Lower leg skin (tissue), 3 donors: ENCODE results near the gene PIEZO2.

Experiments
- POLR2A ChIP-seq, 2 donors: fragments of 450-650 bp; IDR thresholded peaks; one replicate each; pipeline ENCODE4 v1.6.1; 2016 to 2017; ENCODE audit warnings: antibody characterized with exemption in 2 of 2, mild to moderate bottlenecking in 1 of 2, moderate library complexity in 1 of 2
- TF ChIP-seq, protein P1 (sequence below), 3 donors: fragments of 450-650 bp; IDR thresholded peaks; one replicate each; pipeline ENCODE4 v1.5.1; 2016; ENCODE audit warnings: antibody characterized with exemption in 3 of 3, mild to moderate bottlenecking in 3 of 3, moderate library complexity in 2 of 3

DNA sequence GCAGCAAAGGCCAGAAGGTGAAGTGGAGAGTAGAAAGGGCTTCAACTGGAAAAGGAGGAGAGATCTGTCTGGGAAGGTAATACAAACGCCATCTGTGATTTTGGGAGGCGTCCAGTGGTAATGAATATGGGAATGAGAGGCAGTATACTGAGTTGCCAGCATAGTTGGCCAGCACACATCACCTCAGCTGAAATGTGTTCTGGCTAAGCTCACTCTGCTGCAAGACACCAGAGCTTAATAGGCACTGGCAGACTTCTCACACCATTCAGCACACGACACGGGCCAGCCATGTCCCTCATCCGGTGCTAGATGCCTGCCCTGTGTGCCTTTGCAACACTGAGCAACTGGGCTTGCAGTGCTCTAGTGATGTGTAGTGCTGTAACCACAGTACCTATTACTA is 277.1 kb downstream of the PIEZO2 start:
- TF ChIP-seq POLR2A (IDR thresholded peaks at IDR 0.05) = no peak
- TF ChIP-seq, protein P1, sequence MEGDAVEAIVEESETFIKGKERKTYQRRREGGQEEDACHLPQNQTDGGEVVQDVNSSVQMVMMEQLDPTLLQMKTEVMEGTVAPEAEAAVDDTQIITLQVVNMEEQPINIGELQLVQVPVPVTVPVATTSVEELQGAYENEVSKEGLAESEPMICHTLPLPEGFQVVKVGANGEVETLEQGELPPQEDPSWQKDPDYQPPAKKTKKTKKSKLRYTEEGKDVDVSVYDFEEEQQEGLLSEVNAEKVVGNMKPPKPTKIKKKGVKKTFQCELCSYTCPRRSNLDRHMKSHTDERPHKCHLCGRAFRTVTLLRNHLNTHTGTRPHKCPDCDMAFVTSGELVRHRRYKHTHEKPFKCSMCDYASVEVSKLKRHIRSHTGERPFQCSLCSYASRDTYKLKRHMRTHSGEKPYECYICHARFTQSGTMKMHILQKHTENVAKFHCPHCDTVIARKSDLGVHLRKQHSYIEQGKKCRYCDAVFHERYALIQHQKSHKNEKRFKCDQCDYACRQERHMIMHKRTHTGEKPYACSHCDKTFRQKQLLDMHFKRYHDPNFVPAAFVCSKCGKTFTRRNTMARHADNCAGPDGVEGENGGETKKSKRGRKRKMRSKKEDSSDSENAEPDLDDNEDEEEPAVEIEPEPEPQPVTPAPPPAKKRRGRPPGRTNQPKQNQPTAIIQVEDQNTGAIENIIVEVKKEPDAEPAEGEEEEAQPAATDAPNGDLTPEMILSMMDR (IDR thresholded peaks at IDR 0.05) = no peak
